ENCODE measurements around the gene SRRM4.

The SRRM4 gene

DNA sequence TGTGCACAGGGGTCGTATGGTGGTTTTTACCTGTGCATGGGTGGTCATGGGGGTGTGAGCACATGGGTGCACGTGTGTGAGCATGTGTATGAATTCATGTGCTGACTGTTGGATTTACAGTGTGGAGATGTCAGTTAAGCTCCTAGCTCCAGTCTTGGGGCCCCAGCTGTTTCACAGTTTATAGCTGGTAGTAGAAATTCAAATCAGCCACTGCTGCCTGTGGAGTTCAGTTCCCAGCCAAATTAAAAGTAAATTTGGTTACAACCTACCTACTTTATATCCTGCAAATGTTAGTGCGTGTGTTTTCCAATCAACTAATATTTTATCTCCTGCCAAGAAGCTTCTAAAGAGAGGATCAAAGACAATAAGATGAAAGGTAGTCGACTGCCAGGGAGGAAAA, 141.4 kb downstream of the SRRM4 start:
- DNase-seq, result no peak

GRCh38 chr12:119128527-119128926, 147.2 kb downstream of the SRRM4 start:
- DNase-seq, result no peak

GRCh38 chr12:119129827-119130434, 148.6 kb downstream of the SRRM4 start:
- no peak for DNase-seq

DNA sequence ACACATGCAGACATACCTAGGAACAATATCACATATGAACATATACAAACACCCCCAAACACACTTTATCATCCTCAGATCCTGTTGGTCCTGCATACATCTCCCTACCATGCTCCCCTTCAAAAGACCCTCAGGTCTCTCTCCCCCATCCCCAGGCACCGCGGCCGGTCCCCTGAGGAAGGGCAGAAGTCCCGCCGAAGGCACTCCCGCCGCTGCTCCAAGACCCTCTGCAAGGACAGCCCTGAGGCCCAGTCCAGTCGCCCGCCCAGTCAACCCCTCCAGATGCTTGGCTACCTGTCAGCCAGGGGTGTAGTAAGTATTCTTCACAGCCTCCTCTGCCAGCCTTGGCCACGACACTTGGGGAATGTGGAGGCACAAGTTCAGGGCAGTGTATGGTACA, 149.2 kb downstream of the SRRM4 start:
- no peak for DNase-seq

DNA sequence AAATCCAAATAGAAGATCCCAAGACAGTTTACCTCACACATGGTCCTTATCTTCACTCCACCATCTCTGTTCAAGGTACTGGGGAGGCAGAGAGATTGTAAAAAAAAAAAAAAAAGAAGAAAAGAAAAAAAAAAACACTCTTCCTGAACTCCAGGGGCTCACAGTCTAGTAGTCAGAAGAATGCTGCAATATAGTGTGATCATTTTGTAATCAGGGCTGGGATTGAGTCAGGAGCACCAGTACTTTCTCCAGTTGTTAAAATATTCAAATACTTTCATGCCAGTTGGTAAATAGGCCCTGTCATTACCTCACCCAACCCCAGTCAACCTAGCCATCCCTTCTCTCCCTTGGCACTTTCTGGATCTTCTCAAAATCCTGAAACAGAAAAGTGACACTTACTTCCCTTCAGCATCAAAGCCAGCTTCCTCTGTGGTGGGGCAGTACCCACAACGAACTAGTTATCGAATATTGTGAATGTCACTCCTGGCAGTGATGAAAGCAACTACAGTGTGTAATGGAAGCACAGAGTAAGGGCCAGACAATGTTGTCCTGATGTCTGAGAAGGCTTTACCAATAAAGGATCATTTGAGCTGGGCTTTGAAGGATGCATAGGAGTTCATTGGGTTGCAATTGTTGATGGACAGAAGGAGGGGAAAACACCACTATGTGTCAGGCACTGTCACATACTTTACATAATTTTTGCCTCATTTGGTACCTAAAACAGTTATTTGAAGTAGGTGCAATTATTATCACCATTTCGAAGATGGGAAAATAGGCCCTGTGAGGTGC, 153.1 kb downstream of the SRRM4 start:
- DNase-seq, result no peak

GRCh38 chr12:119136811-119137410, 155.6 kb downstream of the SRRM4 start:
- no peak for DNase-seq

DNA sequence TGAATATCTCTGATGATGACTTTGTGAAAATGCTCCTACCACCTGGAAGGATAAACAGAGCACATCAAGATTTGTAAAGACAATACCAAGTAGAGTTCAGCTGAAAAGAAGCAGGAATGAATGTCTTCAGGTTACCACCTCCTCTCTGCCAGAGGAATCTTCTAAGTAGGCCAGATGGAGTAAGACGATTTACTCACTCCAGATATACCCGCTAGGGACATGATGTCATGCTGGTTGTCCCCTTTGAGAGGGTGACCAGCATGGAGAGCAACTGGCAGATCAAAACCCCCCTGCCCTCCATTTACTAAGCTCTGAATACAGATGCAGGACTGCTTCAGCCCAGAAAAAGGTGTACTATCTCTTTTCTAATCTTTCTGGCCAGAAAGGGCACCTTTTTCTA, 158.1 kb downstream of the SRRM4 start:
- no peak for DNase-seq

GRCh38 chr12:119145367-119145766, 164.0 kb downstream of the SRRM4 start:
- DNase-seq, result no peak

- DNase-seq, result no peak
These were observed 166.6 kb downstream of the SRRM4 start for GRCh38 chr12:119147847-119148448.

DNA sequence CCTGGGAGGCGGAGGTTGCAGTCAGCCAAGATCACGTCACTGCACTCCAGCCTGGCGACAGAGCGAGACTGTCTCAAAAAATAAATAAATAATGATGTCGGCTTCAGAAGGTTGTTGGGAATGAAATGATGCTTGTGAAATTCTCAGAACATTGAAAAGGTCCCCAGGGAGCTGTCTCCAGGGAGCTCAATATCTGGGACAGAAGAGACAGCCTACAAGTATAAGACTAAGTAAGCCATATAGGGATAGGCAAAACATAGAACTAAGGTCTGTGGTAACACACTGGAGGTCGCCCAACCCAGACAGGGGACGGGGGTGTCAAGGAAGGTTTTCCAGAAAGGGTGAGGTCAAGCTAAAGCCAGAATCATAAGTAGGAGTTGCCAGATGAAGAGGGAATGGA, 167.9 kb downstream of the SRRM4 start:
- DNase-seq, result no peak

DNA sequence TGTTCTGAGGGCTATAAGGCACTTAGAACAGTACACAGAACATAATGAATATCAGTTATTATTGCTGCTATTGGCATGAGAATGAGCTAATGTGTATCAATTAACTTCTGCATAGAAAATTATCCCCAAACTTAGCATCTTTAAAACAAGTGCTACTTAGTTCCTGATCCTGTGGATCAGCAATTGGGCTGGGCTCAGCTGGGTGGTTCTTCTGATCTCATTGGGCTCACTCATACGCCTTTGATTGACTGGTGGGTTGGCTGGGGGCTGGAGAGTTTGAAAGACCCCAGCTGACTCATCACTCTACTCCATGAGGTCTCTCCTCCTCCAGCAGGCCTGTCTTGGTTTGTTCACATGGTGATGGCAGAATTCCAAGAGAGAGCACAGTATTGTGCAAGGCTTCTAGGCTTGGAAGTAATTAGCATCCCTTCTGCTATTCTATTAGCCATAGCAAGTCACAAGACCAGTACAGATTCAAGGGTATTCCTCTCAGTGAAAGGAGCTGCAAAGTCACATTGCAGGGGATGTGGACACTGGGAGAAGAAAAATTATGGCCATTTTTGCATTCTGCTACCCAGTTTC, 170.2 kb downstream of the SRRM4 start:
- DNase-seq, result no peak

GRCh38 chr12:119153477-119154434, 172.4 kb downstream of the SRRM4 start:
- DNase-seq, result no peak

GRCh38 chr12:119154435-119154818, 173.1 kb downstream of the SRRM4 start:
- DNase-seq, result no peak

GRCh38 chr12:119156401-119157044, 175.2 kb downstream of the SRRM4 start:
- no peak for DNase-seq

GRCh38 chr12:119157528-119157927, 176.2 kb downstream of the SRRM4 start:
- no peak for DNase-seq

GRCh38 chr12:119157978-119158377, 176.6 kb downstream of the SRRM4 start:
- DNase-seq, result no peak

- DNase-seq, result no peak
These were observed 177.1 kb downstream of the SRRM4 start for GRCh38 chr12:119158402-119158801.

- DNase-seq, result no peak
These were observed 178.5 kb downstream of the SRRM4 start for GRCh38 chr12:119159844-119160243.

DNA sequence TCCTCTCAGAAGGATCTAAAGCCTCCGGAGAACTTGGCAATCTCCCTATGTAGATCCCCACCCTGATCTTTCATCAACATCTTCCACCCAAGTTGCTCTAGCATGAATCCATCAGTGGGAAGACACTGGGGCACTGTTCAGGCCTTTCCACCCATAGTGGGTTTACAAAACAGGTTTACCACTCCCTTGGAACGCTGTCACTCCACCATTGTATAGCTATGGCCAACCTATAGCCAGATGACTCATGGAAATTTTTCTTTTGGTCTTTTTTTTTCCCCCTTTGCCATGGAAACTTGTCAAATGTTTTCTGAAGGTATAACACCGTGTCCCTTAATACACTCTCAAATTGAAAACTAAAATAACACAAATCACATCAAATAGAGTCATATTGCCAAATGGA, 186.6 kb downstream of the SRRM4 start:
- no peak for DNase-seq

DNA sequence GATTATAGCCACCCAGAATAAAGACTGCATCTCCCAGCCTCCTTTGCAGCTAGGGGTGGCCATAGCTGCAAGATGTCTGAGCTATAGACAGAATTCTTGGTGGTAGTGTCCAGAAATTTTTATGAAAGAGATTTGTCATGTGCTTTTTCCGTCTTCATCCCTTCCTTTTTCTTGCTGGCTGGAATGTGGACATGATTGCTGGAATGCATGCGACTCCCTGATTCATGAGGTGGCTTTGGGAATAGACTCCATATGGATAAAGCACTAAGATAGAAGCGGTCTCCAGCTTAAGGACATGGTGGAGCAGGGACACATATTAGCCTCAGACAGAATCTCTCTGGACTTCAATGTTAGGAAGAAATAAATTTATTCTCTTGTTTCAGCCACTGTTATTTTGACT, 187.4 kb downstream of the SRRM4 start:
- no peak for DNase-seq

DNA sequence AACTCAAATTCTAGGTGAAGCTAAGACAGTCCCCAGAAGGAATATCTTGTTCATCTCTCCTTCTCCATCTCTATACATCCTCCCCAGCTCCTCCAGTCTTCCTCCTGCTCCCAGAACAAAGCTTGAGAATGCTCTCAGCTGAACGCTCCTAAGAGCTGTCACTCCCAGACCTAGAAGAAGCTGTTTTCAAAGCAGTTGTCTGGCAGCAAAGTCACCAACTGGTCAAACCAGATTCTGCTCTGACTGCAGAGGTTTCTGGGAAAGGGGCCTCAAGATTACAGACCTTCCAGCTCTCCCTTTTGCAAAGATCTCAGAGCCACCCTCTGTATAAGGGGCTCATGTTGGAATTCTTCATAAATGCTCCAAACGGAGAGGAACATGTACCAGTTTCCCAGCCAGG, 187.8 kb downstream of the SRRM4 start:
- DNase-seq, result no peak

GRCh38 chr12:119171291-119171690, 189.9 kb downstream of the SRRM4 start:
- DNase-seq, result no peak
